Activated naive CD4-positive, alpha-beta T cell treated with anti-CD3 and anti-CD28 coated beads, Interleukin-2, amount 10 ng/mL, durations not matched to agents 7 days and 5 days (primary cell): ENCODE results near the gene DCLRE1B.

Experiments used
- CTCF ChIA-PET: fragments of 350-600 bp; sonication (Branson Sonifier 250); formaldehyde crosslinking; loops from one replicate; lab custom pipeline; 2021; ENCODE audit warnings: antibody characterized with exemption; lab: Charles Lee
- DNase-seq: peaks from one replicate; pipeline ENCODE4 v3.0.0-alpha.2; 2020
- H3K27ac Mint-ChIP-seq: one replicate; pipeline ENCODE4 v1.8.0; 2021; ENCODE audit warnings: mild to moderate bottlenecking, moderate library complexity, mixed read lengths
- H3K27me3 Mint-ChIP-seq: one replicate; pipeline ENCODE4 v1.8.0; 2021; ENCODE audit warnings: mild to moderate bottlenecking, mixed read lengths
- H3K36me3 Mint-ChIP-seq: one replicate; pipeline ENCODE4 v1.8.0; 2021; ENCODE audit warnings: mixed read lengths
- H3K4me1 Mint-ChIP-seq: one replicate; pipeline ENCODE4 v1.8.0; 2021; ENCODE audit warnings: mixed read lengths
- H3K4me3 Mint-ChIP-seq: one replicate; pipeline ENCODE4 v1.8.0; 2021; ENCODE audit warnings: mild to moderate bottlenecking, moderate library complexity, mixed read lengths
- H3K9me3 Mint-ChIP-seq: one replicate; pipeline ENCODE4 v1.8.0; 2021; ENCODE audit warnings: mixed read lengths

Gene DCLRE1B

GRCh38 chr1:113872219-113872935 is 32.7 kb upstream of the DCLRE1B start:
- no peaks in the 10 kb centered on the region for H3K27me3 Mint-ChIP-seq
- peak; percentile 39 for DNase-seq

GRCh38 chr1:113874012-113874879 is 30.9 kb upstream of the DCLRE1B start:
- no peak for DNase-seq

More at GRCh38 chr1:113872219-113872935, 32.7 kb upstream of the DCLRE1B start:
- peaks cover 76% of the 10 kb centered on the region for H3K4me1 Mint-ChIP-seq
- H3K36me3 Mint-ChIP-seq: peaks cover 29% of the 10 kb centered on the region
- peak overlapping the region; percentile 95 for H3K27ac Mint-ChIP-seq
- CTCF ChIA-PET: interaction anchor here (1.1 kb wide), 1 partner anchor 32 kb away, joined by 11 read pairs; the partner anchor contains the start of gene AP4B1
- peak overlapping the region; percentile 87 for H3K4me3 Mint-ChIP-seq
- H3K9me3 Mint-ChIP-seq: no peaks in the 10 kb centered on the region

GRCh38 chr1:113875714-113876113 is 29.4 kb upstream of the DCLRE1B start:
- Mint-ChIP-seq H3K27me3 (no peaks in the 10 kb centered on the region), H3K4me3 (no peak overlapping the region), H3K27ac (no peak overlapping the region), H3K4me1 (peaks cover 70% of the 10 kb centered on the region), H3K9me3 (peaks cover 2% of the 10 kb centered on the region), H3K36me3 (peaks cover 12% of the 10 kb centered on the region)
- CTCF ChIA-PET: interaction anchor here (1.2 to 1.9 kb wide), 2 partner anchors 29 to 40 kb away, joined by 4 to 7 read pairs; partner anchors contain the start of gene AP4B1
- no peak for DNase-seq

More at GRCh38 chr1:113874012-113874879, 30.9 kb upstream of the DCLRE1B start:
- H3K9me3 Mint-ChIP-seq: no peaks in the 10 kb centered on the region
- CTCF ChIA-PET: interaction anchor here (0.5 to 1.6 kb wide), 5 partner anchors 14 to 31 kb away, joined by 3 to 5 read pairs (median 3); partner anchors contain the start of genes AP4B1 and DCLRE1B
- no peak overlapping the region for H3K4me3 Mint-ChIP-seq
- peaks cover 67% of the 10 kb centered on the region for H3K4me1 Mint-ChIP-seq
- no peaks in the 10 kb centered on the region for H3K27me3 Mint-ChIP-seq
- peak overlapping the region; percentile 77 for H3K27ac Mint-ChIP-seq
- H3K36me3 Mint-ChIP-seq: peaks cover 17% of the 10 kb centered on the region

GRCh38 chr1:113876176-113876575 is 28.9 kb upstream of the DCLRE1B start:
- peaks cover 74% of the 10 kb centered on the region for H3K4me1 Mint-ChIP-seq
- CTCF ChIA-PET: interaction anchor here (0.7 to 1.9 kb wide), 2 partner anchors 26 to 28 kb away, joined by 4 to 7 read pairs; partner anchors contain the start of gene AP4B1
- H3K9me3 Mint-ChIP-seq: peaks cover 2% of the 10 kb centered on the region

GRCh38 chr1:113879739-113880038 is 25.4 kb upstream of the DCLRE1B start:
- Mint-ChIP-seq H3K27ac (no peak overlapping the region), H3K27me3 (no peaks in the 10 kb centered on the region), H3K36me3 (peaks cover 10% of the 10 kb centered on the region), H3K4me3 (no peak overlapping the region), H3K9me3 (peaks cover 2% of the 10 kb centered on the region), H3K4me1 (peaks cover 56% of the 10 kb centered on the region)
- no peak for DNase-seq
- CTCF ChIA-PET: interaction anchor here (1.3 to 2.8 kb wide), 2 partner anchors 10 to 24 kb away, joined by 7 to 12 read pairs; partner anchors contain the start of gene AP4B1

More at GRCh38 chr1:113876176-113876575, 28.9 kb upstream of the DCLRE1B start:
- H3K36me3 Mint-ChIP-seq: peaks cover 12% of the 10 kb centered on the region
- no peak overlapping the region for H3K4me3 Mint-ChIP-seq
- H3K27ac Mint-ChIP-seq: no peak overlapping the region
- no peaks in the 10 kb centered on the region for H3K27me3 Mint-ChIP-seq
- DNase-seq: no peak

- Mint-ChIP-seq H3K36me3 (peaks cover 16% of the 10 kb centered on the region), H3K4me3 (no peak overlapping the region), H3K27ac (no peak overlapping the region)
Observed at GRCh38 chr1:113881661-113882060, 23.5 kb upstream of the DCLRE1B start.

GRCh38 chr1:113886417-113887401 is 18.4 kb upstream of the DCLRE1B start:
- Mint-ChIP-seq H3K27me3 (no peaks in the 10 kb centered on the region), H3K9me3 (no peaks in the 10 kb centered on the region), H3K4me1 (peaks cover 40% of the 10 kb centered on the region), H3K4me3 (peak overlapping the region; percentile 15), H3K27ac (peak overlapping the region; percentile 22), H3K36me3 (peaks cover 6% of the 10 kb centered on the region)
- CTCF ChIA-PET: no interaction called here
- DNase-seq: no peak

More at GRCh38 chr1:113881661-113882060, 23.5 kb upstream of the DCLRE1B start:
- CTCF ChIA-PET: interaction anchor here (0.6 to 2.8 kb wide), 4 partner anchors 11 to 46 kb away, joined by 3 to 12 read pairs (median 4); partner anchors contain the start of gene AP4B1
- Mint-ChIP-seq H3K4me1 (peaks cover 47% of the 10 kb centered on the region), H3K27me3 (no peaks in the 10 kb centered on the region), H3K9me3 (peaks cover 2% of the 10 kb centered on the region)
- no peak for DNase-seq

GRCh38 chr1:113887402-113888175 is 17.5 kb upstream of the DCLRE1B start, which contains the start of gene BCL2L15:
Gene BCL2L15, minus strand, starts transcription at chr1:113887581. Its CDS starts 206 bp downstream, at chr1:113887375.
- no peak for DNase-seq
- Mint-ChIP-seq H3K9me3 (no peaks in the 10 kb centered on the region), H3K27ac (peak within 1 kb of the TSS; percentile 22), H3K27me3 (no peaks in the 10 kb centered on the region), H3K4me1 (peaks cover 39% of the 10 kb centered on the region), H3K36me3 (peaks cover 8% of the 10 kb centered on the region), H3K4me3 (peak within 1 kb of the TSS; percentile 15)
- CTCF ChIA-PET: no interaction called here

- Mint-ChIP-seq H3K27ac (no peak overlapping the region), H3K27me3 (no peaks in the 10 kb centered on the region), H3K4me1 (peaks cover 34% of the 10 kb centered on the region), H3K9me3 (no peaks in the 10 kb centered on the region), H3K4me3 (no peak overlapping the region), H3K36me3 (peaks cover 24% of the 10 kb centered on the region)
- CTCF ChIA-PET: no interaction called here
- DNase-seq: no peak
Observed at GRCh38 chr1:113890816-113891215, 14.3 kb upstream of the DCLRE1B start.

GRCh38 chr1:113891631-113892220 is 13.4 kb upstream of the DCLRE1B start:
- CTCF ChIA-PET: no interaction called here
- Mint-ChIP-seq H3K4me3 (no peak overlapping the region), H3K27ac (no peak overlapping the region), H3K27me3 (no peaks in the 10 kb centered on the region), H3K9me3 (no peaks in the 10 kb centered on the region), H3K4me1 (peaks cover 27% of the 10 kb centered on the region), H3K36me3 (peaks cover 28% of the 10 kb centered on the region)
- no peak for DNase-seq

GRCh38 chr1:113893267-113893666 is 11.9 kb upstream of the DCLRE1B start:
- CTCF ChIA-PET: interaction anchor here (1.1 to 1.3 kb wide), 2 partner anchors 12 to 19 kb away, joined by 3 to 4 read pairs; no protein-coding TSS in a partner anchor
- H3K36me3 Mint-ChIP-seq: peaks cover 39% of the 10 kb centered on the region
- no peaks in the 10 kb centered on the region for H3K27me3 Mint-ChIP-seq
- H3K4me1 Mint-ChIP-seq: peaks cover 15% of the 10 kb centered on the region
- H3K27ac Mint-ChIP-seq: no peak overlapping the region
- H3K9me3 Mint-ChIP-seq: no peaks in the 10 kb centered on the region
- no peak overlapping the region for H3K4me3 Mint-ChIP-seq
- DNase-seq: no peak

- H3K36me3 Mint-ChIP-seq: peaks cover 54% of the 10 kb centered on the region
- no peak overlapping the region for H3K4me3 Mint-ChIP-seq
- no peak overlapping the region for H3K27ac Mint-ChIP-seq
- H3K27me3 Mint-ChIP-seq: no peaks in the 10 kb centered on the region
- DNase-seq: no peak
- CTCF ChIA-PET: no interaction called here
- H3K9me3 Mint-ChIP-seq: no peaks in the 10 kb centered on the region
- peaks cover 20% of the 10 kb centered on the region for H3K4me1 Mint-ChIP-seq
Observed at GRCh38 chr1:113895098-113895497, 10.0 kb upstream of the DCLRE1B start.
